ENCODE measurements around the gene LRP5.

LRP5 gene

DNA sequence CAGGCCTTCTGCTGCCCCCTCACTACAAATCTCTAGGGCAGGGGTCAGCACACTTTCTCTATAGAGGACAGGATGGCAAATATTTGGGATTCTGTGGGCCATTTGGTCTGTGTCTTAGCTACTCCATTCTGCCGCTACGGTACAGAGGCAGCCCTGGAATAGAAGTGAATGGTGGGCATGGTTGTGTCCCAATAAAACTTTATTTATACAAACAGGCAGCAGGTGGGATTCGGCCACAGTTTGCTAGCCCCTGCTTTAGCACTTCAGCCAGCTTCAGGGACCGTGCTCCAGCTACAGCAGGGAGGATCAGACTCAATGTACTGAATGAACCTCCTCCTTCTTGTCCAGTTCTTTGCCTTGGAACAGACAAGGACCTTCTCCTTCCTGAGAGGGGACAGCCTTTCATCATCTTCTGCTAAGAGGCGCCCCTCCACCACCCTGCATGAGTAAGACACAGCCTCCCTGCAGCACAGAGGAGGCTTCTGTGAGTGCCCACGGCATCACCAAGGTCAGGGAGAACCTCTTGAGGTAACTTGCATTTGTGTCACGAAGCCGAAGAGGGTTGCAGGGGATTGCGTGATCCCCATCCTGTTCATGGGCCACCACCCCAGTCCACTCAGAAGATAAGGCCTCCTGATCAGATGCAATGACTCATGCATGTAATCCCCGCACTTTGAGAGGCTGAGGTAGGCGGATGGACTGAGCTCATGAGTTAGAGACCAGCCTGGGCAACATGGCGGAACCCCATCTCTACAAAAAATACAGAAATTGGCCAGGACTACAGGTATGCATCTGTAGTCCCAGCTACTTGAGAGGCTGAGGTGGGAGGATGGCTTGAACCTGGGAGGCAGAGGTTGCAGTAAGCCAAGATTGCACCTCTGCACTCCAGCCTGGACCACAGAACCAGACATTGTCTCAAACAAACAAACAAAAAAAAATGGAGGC is 45.2 kb upstream of the LRP5 start:
- no peak for DNase-seq (ENCODE audit: low read depth)
- no peak overlapping the region for H3K4me3 ChIP-seq (ENCODE audit: control insufficient read depth, low read depth, low read length)
- TF ChIP-seq, protein P1, sequence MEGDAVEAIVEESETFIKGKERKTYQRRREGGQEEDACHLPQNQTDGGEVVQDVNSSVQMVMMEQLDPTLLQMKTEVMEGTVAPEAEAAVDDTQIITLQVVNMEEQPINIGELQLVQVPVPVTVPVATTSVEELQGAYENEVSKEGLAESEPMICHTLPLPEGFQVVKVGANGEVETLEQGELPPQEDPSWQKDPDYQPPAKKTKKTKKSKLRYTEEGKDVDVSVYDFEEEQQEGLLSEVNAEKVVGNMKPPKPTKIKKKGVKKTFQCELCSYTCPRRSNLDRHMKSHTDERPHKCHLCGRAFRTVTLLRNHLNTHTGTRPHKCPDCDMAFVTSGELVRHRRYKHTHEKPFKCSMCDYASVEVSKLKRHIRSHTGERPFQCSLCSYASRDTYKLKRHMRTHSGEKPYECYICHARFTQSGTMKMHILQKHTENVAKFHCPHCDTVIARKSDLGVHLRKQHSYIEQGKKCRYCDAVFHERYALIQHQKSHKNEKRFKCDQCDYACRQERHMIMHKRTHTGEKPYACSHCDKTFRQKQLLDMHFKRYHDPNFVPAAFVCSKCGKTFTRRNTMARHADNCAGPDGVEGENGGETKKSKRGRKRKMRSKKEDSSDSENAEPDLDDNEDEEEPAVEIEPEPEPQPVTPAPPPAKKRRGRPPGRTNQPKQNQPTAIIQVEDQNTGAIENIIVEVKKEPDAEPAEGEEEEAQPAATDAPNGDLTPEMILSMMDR (IDR thresholded peaks at IDR 0.05; ENCODE audit: control insufficient read depth, insufficient read depth, low read depth, low read length, missing control alignments) = no peak

DNA sequence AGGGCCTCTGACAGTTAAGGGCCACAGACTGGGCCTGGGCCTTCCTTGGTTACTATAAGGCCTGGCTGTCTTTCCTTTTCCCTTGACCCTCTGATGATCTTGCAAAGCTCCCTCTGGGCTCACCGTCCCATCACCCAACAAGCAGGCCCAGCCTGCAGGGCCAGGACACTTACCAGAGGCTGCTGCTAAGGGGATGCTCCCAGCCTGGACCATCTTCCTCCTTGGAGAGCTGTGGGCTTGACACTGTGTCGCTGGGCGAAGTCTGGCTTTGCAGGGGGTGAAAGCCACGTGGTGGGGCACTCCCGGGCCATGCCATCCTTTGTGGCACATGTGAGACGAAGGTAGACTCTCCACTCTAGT is 44.5 kb upstream of the LRP5 start:
- TF ChIP-seq, protein P1 (IDR thresholded peaks at IDR 0.05; ENCODE audit: control insufficient read depth, insufficient read depth, low read depth, low read length, missing control alignments) = no peak
- no peak overlapping the region for H3K4me3 ChIP-seq (ENCODE audit: control insufficient read depth, low read depth, low read length)
- DNase-seq (ENCODE audit: low read depth) = no peak

DNA sequence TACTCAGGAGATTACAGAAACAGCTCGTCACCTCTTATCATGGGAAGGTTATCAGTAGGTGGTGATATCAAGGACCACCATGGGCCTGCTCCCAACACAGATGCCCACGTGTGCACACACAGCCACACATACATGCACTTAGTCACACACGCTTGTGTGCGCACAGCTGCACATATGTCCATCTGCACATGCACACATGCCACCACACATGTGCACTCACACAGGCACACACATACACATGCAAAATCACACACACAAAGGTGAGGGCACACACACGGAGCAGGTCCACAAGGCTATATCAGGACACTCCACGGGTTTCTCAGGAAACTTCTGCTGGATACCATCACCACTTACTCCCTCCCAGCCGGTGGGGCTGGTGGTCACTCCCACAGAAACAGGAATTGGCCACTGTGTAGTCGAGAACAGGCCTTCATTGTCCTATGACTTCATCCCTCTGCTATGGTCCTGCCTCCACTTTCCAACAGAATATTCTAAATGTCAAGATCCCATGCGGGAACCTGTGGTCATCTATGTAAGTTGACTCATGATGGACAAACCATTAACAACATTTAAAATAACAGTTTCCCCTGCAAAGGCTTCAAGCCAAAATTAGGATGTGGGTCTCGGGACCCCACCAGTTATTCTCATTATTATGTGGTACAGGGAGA is 42.8 kb upstream of the LRP5 start:
- peak overlapping the region; percentile 5 for H3K4me3 ChIP-seq (ENCODE audit: control insufficient read depth, low read depth, low read length)
- TF ChIP-seq, protein P1 (IDR thresholded peaks at IDR 0.05; ENCODE audit: control insufficient read depth, insufficient read depth, low read depth, low read length, missing control alignments) = no peak
- peak; percentile 41 for DNase-seq (ENCODE audit: low read depth)

DNA sequence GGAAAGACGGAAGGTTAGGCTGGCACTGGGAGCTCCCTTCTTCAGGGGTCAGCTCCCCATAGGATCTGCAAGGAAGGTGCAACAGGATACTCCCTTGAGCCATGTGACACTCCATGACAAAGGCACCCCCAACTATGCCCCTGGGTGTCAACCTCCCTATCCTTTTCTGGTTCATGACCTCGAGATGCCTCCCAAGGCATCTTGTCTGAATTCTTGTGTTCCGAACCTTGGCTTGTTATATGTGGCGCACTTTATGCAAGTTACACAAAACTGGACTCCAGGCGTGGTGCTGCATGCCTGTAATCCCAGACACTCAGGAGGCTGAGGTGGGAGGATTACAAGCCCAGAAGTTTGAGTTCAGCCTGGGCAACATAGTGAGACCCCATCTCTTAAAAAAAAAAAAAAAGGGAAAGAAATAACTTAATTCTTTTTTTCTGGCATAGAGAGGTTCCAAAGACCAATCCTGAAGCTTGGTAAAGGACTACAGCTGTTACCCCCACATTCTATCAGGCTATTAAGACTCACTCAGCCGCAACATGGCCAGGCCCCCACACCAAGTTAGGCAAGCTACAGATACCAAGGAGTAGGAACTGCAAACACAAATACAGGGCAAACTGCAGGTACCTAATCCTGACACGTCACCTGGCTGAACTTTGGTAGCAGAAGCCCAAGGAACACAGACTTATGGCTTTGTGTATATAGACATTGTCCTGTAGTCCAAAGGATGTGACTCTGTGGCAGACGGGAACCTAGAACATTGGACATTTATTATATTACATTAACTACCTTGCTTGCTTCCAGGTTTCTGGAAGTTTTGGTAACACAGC is 42.0 kb upstream of the LRP5 start:
- DNase-seq (ENCODE audit: low read depth) = no peak
- TF ChIP-seq, protein P1 (IDR thresholded peaks at IDR 0.05; ENCODE audit: control insufficient read depth, insufficient read depth, low read depth, low read length, missing control alignments) = no peak

DNA sequence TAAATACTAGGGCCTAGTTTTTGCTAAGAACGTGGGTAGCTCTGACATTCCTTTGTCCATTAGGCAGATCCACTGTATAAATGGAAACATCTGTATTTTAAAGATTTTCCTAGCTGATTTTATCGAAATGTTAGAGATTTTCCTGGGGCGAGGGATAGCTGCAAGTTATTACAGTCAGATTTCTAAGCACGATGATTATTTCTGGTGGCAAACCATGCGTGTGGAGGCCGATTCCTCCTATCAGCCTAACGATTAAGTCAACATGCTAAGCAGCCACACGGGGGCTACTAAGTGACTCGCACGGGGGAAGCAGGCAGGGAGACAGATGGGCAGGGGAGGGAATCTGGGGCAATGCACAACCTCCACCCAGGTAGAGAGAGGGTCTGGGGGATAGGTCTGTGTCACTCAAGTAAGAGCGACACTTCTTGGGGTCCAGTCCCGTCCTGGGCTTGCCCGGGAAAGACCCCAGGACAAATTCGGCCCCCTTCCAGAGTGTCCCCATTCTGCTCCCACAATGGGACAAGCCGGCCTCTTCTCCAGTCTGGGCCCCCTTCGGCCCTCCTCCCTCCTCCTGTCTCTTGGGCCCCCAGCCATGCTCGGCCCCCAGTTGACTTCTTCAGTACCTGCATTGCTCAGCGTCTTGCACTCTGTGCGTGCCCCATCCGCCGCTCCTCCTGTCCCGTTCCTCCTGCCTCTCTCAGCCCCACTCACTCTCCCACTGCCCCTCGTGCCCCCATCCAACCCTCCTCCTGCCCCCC is 41.2 kb upstream of the LRP5 start:
- TF ChIP-seq, protein P1 (IDR thresholded peaks at IDR 0.05; ENCODE audit: control insufficient read depth, insufficient read depth, low read depth, low read length, missing control alignments) = peak; percentile 65
- DNase-seq (ENCODE audit: low read depth) = peak; percentile 60
- H3K4me3 ChIP-seq (ENCODE audit: control insufficient read depth, low read depth, low read length) = peak overlapping the region; percentile 97

More for the DNA sequence above, 42.0 kb upstream of the LRP5 start:
- peak overlapping the region; percentile 97 for H3K4me3 ChIP-seq (ENCODE audit: control insufficient read depth, low read depth, low read length)

All from AG09309 (cell line).